IMR-90 (cell line): ENCODE results near the gene MOSPD3. TPM values are rescaled to one million over a fixed set of nuclear protein-coding genes. Genes with fewer than 3 reads are reported as not detected.
A peak's percentile ranks its signal among the peaks of the same experiment; 100 is the strongest.

Experiments
- ATAC-seq: fragments of 200-7000 bp; cut with Tn5 transposase; 2 replicates; pipeline ENCODE4 v1.9.1; 2020; ENCODE audit warnings: low read depth, mild to moderate bottlenecking, moderate library complexity
- BruUV-seq: library from RNA; stranded (reverse); fragments of 400-500 nt; replicated peaks from 2 replicates; lab custom pipeline; 2021; lab: Mats Ljungman, UMichigan
- CTCF ChIA-PET: fragments of 300-600 bp; formaldehyde crosslinking; extraction: SDS; loops from one replicate; lab custom pipeline; 2021; ENCODE audit warnings: antibody characterized with exemption; lab: Yijun Ruan, JAX
- POLR2A ChIA-PET: fragments of 300-600 bp; sonication (Branson Sonifier 250); formaldehyde crosslinking; loops from one replicate; lab custom pipeline; 2022; ENCODE audit warnings: antibody characterized with exemption; ENCODE audit not compliant: unreplicated experiment; lab: Charles Lee
- DNase-seq: peaks from one replicate; pipeline ENCODE4 v3.0.0; 2013
- H2AFZ ChIP-seq: replicated peaks from 2 replicates; pipeline ENCODE3; 2013; ENCODE audit warnings: low read length, mild to moderate bottlenecking; ENCODE audit not compliant: poor library complexity
- H2AK5ac ChIP-seq: 2 replicates; pipeline ENCODE4 v1.6.1; 2013; ENCODE audit warnings: low read depth, low read length, inconsistent platforms
- H2AK9ac ChIP-seq: replicated peaks from 2 replicates; pipeline ENCODE3; 2013; ENCODE audit warnings: mild to moderate bottlenecking, low read depth, low read length, moderate library complexity; ENCODE audit not compliant: poor library complexity
- H2BK120ac ChIP-seq: 2 replicates; pipeline ENCODE4 v1.6.1; 2013; ENCODE audit warnings: low read depth, low read length, inconsistent platforms
- H2BK15ac ChIP-seq: 3 replicates; pipeline ENCODE4 v1.6.1; 2013; ENCODE audit warnings: low read depth, low read length, inconsistent platforms
- H2BK20ac ChIP-seq: 2 replicates; pipeline ENCODE4 v1.6.1; 2013; ENCODE audit warnings: low read depth, mild to moderate bottlenecking, inconsistent platforms, low read length, moderate library complexity
- H2BK5ac ChIP-seq: 2 replicates; pipeline ENCODE4 v1.6.1; 2013; ENCODE audit warnings: mild to moderate bottlenecking, low read depth, low read length, inconsistent platforms; ENCODE audit not compliant: poor library complexity, severe bottlenecking
- H3K14ac ChIP-seq: replicated peaks from 2 replicates; pipeline ENCODE4 v1.6.1; 2013; ENCODE audit warnings: low read depth, low read length, inconsistent platforms
- H3K18ac ChIP-seq: 2 replicates; pipeline ENCODE4 v1.6.1; 2013; ENCODE audit warnings: low read depth, low read length, control low read depth
- H3K23ac ChIP-seq: 2 replicates; pipeline ENCODE4 v1.6.1; 2013; ENCODE audit warnings: low read depth, low read length, inconsistent platforms
- H3K27ac ChIP-seq: 2 replicates; pipeline ENCODE4 v1.5.1; 2013; ENCODE audit warnings: mild to moderate bottlenecking, control low read depth, low read length; ENCODE audit not compliant: insufficient read depth
- H3K27me3 ChIP-seq: 2 replicates; pipeline ENCODE4 v1.6.1; 2013; ENCODE audit warnings: low read length; ENCODE audit not compliant: control insufficient read depth, insufficient read depth
- H3K36me3 ChIP-seq: 2 replicates; pipeline ENCODE4 v1.6.1; 2013; ENCODE audit warnings: low read length, mixed read lengths; ENCODE audit not compliant: control insufficient read depth, insufficient read depth
- H3K4ac ChIP-seq: 2 replicates; pipeline ENCODE4 v1.6.1; 2013; ENCODE audit warnings: low read depth, low read length, inconsistent platforms
- H3K4me1 ChIP-seq: 2 replicates; pipeline ENCODE4 v1.6.1; 2013; ENCODE audit warnings: low read length, mixed read lengths; ENCODE audit not compliant: control insufficient read depth, insufficient read depth
- H3K4me2 ChIP-seq: 2 replicates; pipeline ENCODE4 v1.6.1; 2013; ENCODE audit warnings: low read depth, mild to moderate bottlenecking, control low read depth, low read length, moderate library complexity
- H3K4me3 ChIP-seq: 2 replicates; pipeline ENCODE4 v1.5.1; 2013; ENCODE audit warnings: low read depth, mild to moderate bottlenecking, control low read depth, low read length, moderate library complexity; ENCODE audit not compliant: insufficient read depth
- H3K56ac ChIP-seq: 2 replicates; pipeline ENCODE4 v1.6.1; 2013; ENCODE audit warnings: low read length, inconsistent platforms; ENCODE audit not compliant: insufficient read depth; ENCODE audit errors: extremely low read depth
- H3K79me1 ChIP-seq, 2 experiments: 2 replicates each; pipeline ENCODE4 v1.6.1; 2013; ENCODE audit warnings: low read length in 2 of 2, inconsistent platforms in 1 of 2, low read depth in 1 of 2
- H3K9ac ChIP-seq: 2 replicates; pipeline ENCODE4 v1.6.1; 2013; ENCODE audit warnings: low read depth, low read length, control low read depth
- H3K9me1 ChIP-seq: 2 replicates; pipeline ENCODE4 v1.6.1; 2013; ENCODE audit warnings: low read length, inconsistent platforms; ENCODE audit not compliant: insufficient read depth
- H3K9me3 ChIP-seq: 2 replicates; pipeline ENCODE4 v1.6.1; 2013; ENCODE audit warnings: low read length; ENCODE audit not compliant: control insufficient read depth, insufficient read depth
- H4K20me1 ChIP-seq: 2 replicates; pipeline ENCODE4 v1.6.1; 2013; ENCODE audit warnings: low read length, inconsistent platforms; ENCODE audit not compliant: insufficient read depth
- H4K5ac ChIP-seq: 2 replicates; pipeline ENCODE4 v1.6.1; 2013; ENCODE audit warnings: mild to moderate bottlenecking, low read depth, low read length, control low read depth
- H4K8ac ChIP-seq, 2 experiments: 2 replicates each; pipeline ENCODE4 v1.6.1; 2013; ENCODE audit warnings: low read depth in 2 of 2, low read length in 2 of 2, control low read depth in 1 of 2, inconsistent platforms in 1 of 2
- H4K91ac ChIP-seq: 2 replicates; pipeline ENCODE4 v1.6.1; 2013; ENCODE audit warnings: low read depth, low read length, inconsistent platforms; ENCODE audit not compliant: insufficient read depth
- BHLHE40 ChIP-seq: fragments of 150-350 bp; IDR thresholded peaks from 2 replicates; pipeline ENCODE4 v1.6.1; 2016; ENCODE audit warnings: mild to moderate bottlenecking, low read depth, low read length
- CTCF ChIP-seq: conservative IDR thresholded peaks from 2 replicates; pipeline ENCODE4 v1.5.1; 2012; ENCODE audit warnings: mild to moderate bottlenecking, low read depth, low read length, improper control_type of control experiment
- FOS ChIP-seq: fragments of 150-350 bp; IDR thresholded peaks from 2 replicates; pipeline ENCODE4 v1.6.1; 2016; ENCODE audit warnings: low read depth, low read length
- MAZ ChIP-seq: IDR thresholded peaks from 2 replicates; pipeline ENCODE4 v1.6.1; 2012; ENCODE audit warnings: low read depth, mild to moderate bottlenecking, low read length, improper control_type of control experiment, moderate library complexity, borderline replicate concordance
- RFX5 ChIP-seq: IDR thresholded peaks from 2 replicates; pipeline ENCODE4 v1.8.0; 2012; ENCODE audit warnings: low read depth, mild to moderate bottlenecking, low read length, moderate library complexity
- SMC3 ChIP-seq: fragments of 150-350 bp; IDR thresholded peaks from 2 replicates; pipeline ENCODE4 v1.6.1; 2016; ENCODE audit warnings: low read depth, mild to moderate bottlenecking, antibody characterized with exemption, low read length, moderate library complexity
- WGBS, 2 experiments: methylation state at CpG; one replicate each; pipeline versions ENCODE4 v1.1.5 to v1.1.7; 2013; ENCODE audit warnings: missing lambda C conversion rate in 2 of 2; ENCODE audit not compliant: insufficient read length in 1 of 2; ENCODE audit errors: extremely low coverage in 2 of 2; 5-methylcytosine and 5-hydroxymethylcytosine counted together
- dilution Hi-C: fragments of 300-500 bp; cut with HindIII; formaldehyde crosslinking; loops from one replicate; pipeline ENCODE4 v1.14.3; 2018; ENCODE audit warnings: low sequenced_read_pairs; ENCODE audit not compliant: unreplicated experiment
- in situ Hi-C: fragments of 300-500 bp; cut with MboI; formaldehyde crosslinking; loops from 3 replicates; pipeline ENCODE4 v1.14.3; 2019; ENCODE audit warnings: low sequenced_read_pairs, inconsistent platforms, mixed read lengths
- intact Hi-C: fragments of 100-400 bp; cut with micrococcal nuclease; formaldehyde crosslinking; loops from 2 replicates; pipeline ENCODE4 v1.10.0; 2022
- polyA plus RNA-seq, 3 experiments: library from polyadenylated mRNA; depleted of rRNA; stranded (reverse); fragments of >200 nt; gene quantifications; 2 replicates each; pipeline ENCODE4 v1.2.3, GENCODE V29; 2012; ENCODE audit warnings: low replicate concordance in 1 of 3
- total RNA-seq: library from RNA; depleted of rRNA; stranded (reverse); fragments of >200 nt; gene quantifications from 2 replicates; pipeline ENCODE4 v1.2.3, GENCODE V29; 2012
- TF ChIP-seq, protein P1 (sequence below): fragments of 150-350 bp; IDR thresholded peaks from 2 replicates; pipeline ENCODE4 v1.6.1; 2016; ENCODE audit warnings: low read depth, mild to moderate bottlenecking, low read length, moderate library complexity, borderline replicate concordance

Gene MOSPD3
- total and polyA plus RNA-seq, 2 of the 4 experiments (the other 2 are of a cell fraction), result 2.3 to 30.0 TPM

DNA sequence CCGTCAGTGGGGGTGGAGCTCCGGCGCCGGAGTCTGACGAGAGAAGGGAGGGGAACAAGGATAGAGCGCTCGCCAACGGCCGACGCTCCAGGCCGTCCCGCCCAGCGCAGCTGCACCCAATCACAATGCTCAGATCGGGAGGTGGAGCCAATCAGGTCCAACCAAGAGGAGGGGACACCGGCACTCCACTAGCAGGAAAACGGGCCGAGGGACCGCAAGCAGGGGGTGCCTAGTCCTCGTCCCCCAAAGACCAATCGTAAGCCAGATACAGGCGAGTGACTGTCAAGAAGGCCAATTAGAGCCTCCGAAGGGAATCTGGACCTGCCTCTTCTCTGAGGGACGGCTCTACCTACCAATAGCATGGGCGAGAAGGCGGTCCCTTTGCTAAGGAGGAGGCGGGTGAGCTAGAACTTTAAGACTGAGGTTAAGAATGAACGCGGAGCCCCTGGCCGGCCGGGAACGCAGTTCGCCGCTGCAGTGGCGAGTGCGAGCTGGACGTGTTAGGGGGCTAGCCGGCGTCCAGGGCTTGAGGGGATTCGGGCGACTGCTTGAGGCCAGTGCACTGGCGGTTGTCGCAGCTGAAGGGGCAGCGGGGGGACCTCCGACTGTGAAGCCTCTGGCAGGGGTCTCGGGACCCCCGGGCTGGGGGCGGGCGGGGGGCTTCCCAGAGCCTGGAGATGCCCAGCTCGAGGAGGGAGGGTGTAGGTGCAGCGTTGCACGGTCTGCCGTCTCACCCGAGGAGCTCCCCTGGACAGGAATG lies 25.9 kb upstream of the MOSPD3 start, which contains the start of gene FBXO24:
TSS of gene FBXO24 (plus strand) at position 63 of the 760 bp plus-strand sequence. CDS start at position 361, 298 bp downstream.
- no peaks in the 10 kb centered on the region for H3K27me3 ChIP-seq
- in situ Hi-C loops, result loop anchor here (25.0 kb wide), 1 partner anchor 276 kb away; the partner anchor contains the start of genes SLC12A9 and TRIP6
- peak within 1 kb of the TSS; percentile 91 to 92 for H4K8ac ChIP-seq
- intact Hi-C loops, result loop anchor here (1.0 to 10.0 kb wide), 3 partner anchors 16 to 248 kb away; partner anchors contain the start of genes GNB2 and PCOLCE
- peak within 1 kb of the TSS; percentile 95 for H3K4ac ChIP-seq
- no peaks in the 10 kb centered on the region for H3K9me1 ChIP-seq
- peak within 1 kb of the TSS; percentile 81 for H4K5ac ChIP-seq
- H2BK20ac ChIP-seq, result no peak within 1 kb of the TSS
- H2AFZ ChIP-seq, result peak within 1 kb of the TSS; percentile 96
- H3K27ac ChIP-seq, result peak within 1 kb of the TSS; percentile 90
- peak within 1 kb of the TSS; percentile 98 for H2AK5ac ChIP-seq
- peaks cover 12% of the 10 kb centered on the region for H3K36me3 ChIP-seq
- H3K9ac ChIP-seq, result peak within 1 kb of the TSS; percentile 96
- peak within 1 kb of the TSS; percentile 83 for H2BK5ac ChIP-seq
- POLR2A ChIA-PET, result interaction anchor here (0.6 to 1.4 kb wide), 4 partner anchors 16 to 158 kb away, joined by 3 to 5 read pairs (median 4); partner anchors contain the start of genes MOSPD3, PCOLCE and ZCWPW1
- H3K4me1 ChIP-seq, result peaks cover 17% of the 10 kb centered on the region
- H3K4me2 ChIP-seq, result peak within 1 kb of the TSS; percentile 99
- no peaks in the 10 kb centered on the region for H3K9me3 ChIP-seq
- H4K91ac ChIP-seq, result peak within 1 kb of the TSS; percentile 58
- peak within 1 kb of the TSS; percentile 59 for H3K14ac ChIP-seq
- H3K4me3 ChIP-seq, result peak within 1 kb of the TSS; percentile 72
- peak within 1 kb of the TSS; percentile 53; the same call in 1 of the 2 replicates for H3K18ac ChIP-seq
- H3K56ac ChIP-seq, result peak within 1 kb of the TSS; percentile 80
- dilution Hi-C loops, result no loop called here
- peak within 1 kb of the TSS; percentile 96 for H2AK9ac ChIP-seq
- H2BK15ac ChIP-seq, result peak within 1 kb of the TSS; percentile 36; the same call in 1 of the 3 replicates
- CTCF ChIA-PET, result interaction anchor here (0.9 to 1.6 kb wide), 3 partner anchors 11 to 20 kb away, joined by 3 to 4 read pairs (median 3); partner anchors contain the start of gene PCOLCE
- WGBS, 2 experiments, result 0% methylated on average over 20 of the region's 53 CpGs; no CpG with 5 or more reads in 1 of the 2 experiments
- peak; percentile 100 for DNase-seq
- TF ChIP-seq MAZ (peak; percentile 83; the same call in 1 of the 2 replicates), RFX5 (peak; percentile 60), SMC3 (no peak), FOS (peak; percentile 89; the same call in 1 of the 2 replicates), CTCF (0 out of 2 replicates have a peak, but pooled peaks have one; percentile 7), BHLHE40 (peak; percentile 60; the same call in 1 of the 2 replicates)
- TF ChIP-seq, protein P1, sequence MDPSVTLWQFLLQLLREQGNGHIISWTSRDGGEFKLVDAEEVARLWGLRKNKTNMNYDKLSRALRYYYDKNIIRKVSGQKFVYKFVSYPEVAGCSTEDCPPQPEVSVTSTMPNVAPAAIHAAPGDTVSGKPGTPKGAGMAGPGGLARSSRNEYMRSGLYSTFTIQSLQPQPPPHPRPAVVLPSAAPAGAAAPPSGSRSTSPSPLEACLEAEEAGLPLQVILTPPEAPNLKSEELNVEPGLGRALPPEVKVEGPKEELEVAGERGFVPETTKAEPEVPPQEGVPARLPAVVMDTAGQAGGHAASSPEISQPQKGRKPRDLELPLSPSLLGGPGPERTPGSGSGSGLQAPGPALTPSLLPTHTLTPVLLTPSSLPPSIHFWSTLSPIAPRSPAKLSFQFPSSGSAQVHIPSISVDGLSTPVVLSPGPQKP, result no peak
- peaks cover 6 to 44% of the 10 kb centered on the region in 2 experiments; a peak in 3 of 4 replicates for H3K79me1 ChIP-seq
- peaks cover 26% of the 10 kb centered on the region for H4K20me1 ChIP-seq
- peak within 1 kb of the TSS; percentile 51 for H2BK120ac ChIP-seq
- no TSS peak for BruUV-seq
- peak; percentile 86 for ATAC-seq
- peak within 1 kb of the TSS; percentile 92 for H3K23ac ChIP-seq
